ENCODE results near the gene ELOVL3. TPM values are rescaled to one million over a fixed set of nuclear protein-coding genes. Genes with fewer than 3 reads are reported as not detected.

Gene ELOVL3
- total and polyA plus RNA-seq, 2 of the 13 experiments (the other 11 are each of a cell fraction or from before 2014, with no cell fraction given): 0.58 to 0.69 TPM

- no peak for TF ChIP-seq PRDM4 (CRISPR knock-in tag; IDR thresholded peaks at IDR 0.05; ENCODE audit: borderline replicate concordance)
- no peak for TF ChIP-seq MAFK (conservative IDR thresholded peaks at IDR 0.05 in 1 of 2, IDR thresholded peaks at IDR 0.05 in 1 of 2; ENCODE audit: low read length in 2 of 2)
- peak; percentile 56; the same call in 1 of the 2 replicates for TF ChIP-seq TFDP1 (CRISPR knock-in tag; IDR thresholded peaks at IDR 0.05; ENCODE audit: borderline replicate concordance)
- TF ChIP-seq ZBTB1 (CRISPR knock-in tag; IDR thresholded peaks at IDR 0.05; ENCODE audit: borderline replicate concordance): no peak
- TF ChIP-seq HOXA7 (CRISPR knock-in tag; IDR thresholded peaks at IDR 0.05): no peak
- TF ChIP-seq REST (IDR thresholded peaks at IDR 0.05; ENCODE audit: borderline replicate concordance in 1 of 2, low read depth in 1 of 2, low read length in 2 of 2): no peak; a peak in 1 of 4 replicates
- TF ChIP-seq ZNF333 (CRISPR knock-in tag; IDR thresholded peaks at IDR 0.05; ENCODE audit: borderline replicate concordance): peak; percentile 78; the same call in 1 of the 2 replicates
- TF ChIP-seq ZNF609 (CRISPR knock-in tag; IDR thresholded peaks at IDR 0.05; ENCODE audit: borderline replicate concordance): no peak; the same call in 1 of the 2 replicates
- TF ChIP-seq, protein P1, sequence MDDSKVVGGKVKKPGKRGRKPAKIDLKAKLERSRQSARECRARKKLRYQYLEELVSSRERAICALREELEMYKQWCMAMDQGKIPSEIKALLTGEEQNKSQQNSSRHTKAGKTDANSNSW (CRISPR knock-in tag; IDR thresholded peaks at IDR 0.05; ENCODE audit: borderline replicate concordance): no peak
- no peak for TF ChIP-seq TRIM22 (IDR thresholded peaks at IDR 0.05)
Measured at GRCh38 chr10:102245082-102245931, 19.2 kb downstream of the ELOVL3 start, which contains the start of gene GBF1 (continued).

Measured in HepG2 (cell line).